HepG2 (cell line): Measurements from ENCODE around the gene UCN2. TPM values are rescaled to one million over a fixed set of nuclear protein-coding genes. Genes with fewer than 3 reads are reported as not detected.

Experiments used
- BRCA1 ChIP-seq: sonication (generic); formaldehyde crosslinking; IDR thresholded peaks from 2 replicates; pipeline ENCODE4 v1.4.0; 2020; ENCODE audit warnings: missing genetic modification reagents
- HOXA9 ChIP-seq: sonication (generic); formaldehyde crosslinking; IDR thresholded peaks from 2 replicates; pipeline ENCODE4 v1.8.1; 2022; ENCODE audit warnings: missing genetic modification reagents, mild to moderate bottlenecking, moderate library complexity, borderline replicate concordance
- IRF2 ChIP-seq: IDR thresholded peaks from 2 replicates; pipeline ENCODE4 v1.6.1; 2018; ENCODE audit warnings: missing genetic modification reagents, missing compliant biosample characterization
- KLF9 ChIP-seq: IDR thresholded peaks from 2 replicates; pipeline ENCODE4 v1.6.1; 2016; ENCODE audit warnings: low read depth
- MTERF4 ChIP-seq: sonication (generic); formaldehyde crosslinking; IDR thresholded peaks from 2 replicates; pipeline ENCODE4 v1.8.0; 2023; ENCODE audit warnings: mild to moderate bottlenecking, missing genetic modification reagents
- NFE2L2 ChIP-seq: fragments of 150-350 bp; IDR thresholded peaks from 2 replicates; pipeline ENCODE4 v1.6.1; 2014; ENCODE audit warnings: low read length
- TEF ChIP-seq: sonication (generic); formaldehyde crosslinking; IDR thresholded peaks from 2 replicates; pipeline ENCODE4 v1.5.0; 2020; ENCODE audit warnings: missing genetic modification reagents
- ZBTB20 ChIP-seq: sonication (generic); formaldehyde crosslinking; IDR thresholded peaks from 2 replicates; pipeline ENCODE4 v1.8.1; 2023; ENCODE audit warnings: missing genetic modification reagents, low read depth, mild to moderate bottlenecking, borderline replicate concordance
- ZMAT5 ChIP-seq: sonication (generic); formaldehyde crosslinking; IDR thresholded peaks from 2 replicates; pipeline ENCODE4 v1.5.0; 2020; ENCODE audit warnings: mild to moderate bottlenecking, low read depth, missing genetic modification reagents, borderline replicate concordance
- ZNF18 ChIP-seq: sonication (generic); formaldehyde crosslinking; IDR thresholded peaks from 2 replicates; pipeline ENCODE4 v1.8.0; 2022; ENCODE audit warnings: mild to moderate bottlenecking, missing genetic modification reagents; ENCODE audit not compliant: insufficient replicate concordance
- ZNF580 ChIP-seq: IDR thresholded peaks from 2 replicates; pipeline ENCODE4 v1.6.1; 2016; ENCODE audit warnings: low read depth, borderline replicate concordance
- ZNF646 ChIP-seq: sonication (generic); formaldehyde crosslinking; IDR thresholded peaks from 2 replicates; pipeline ENCODE4 v1.9.0; 2021; ENCODE audit warnings: mild to moderate bottlenecking, missing genetic modification reagents
- ZNF674 ChIP-seq: sonication (generic); formaldehyde crosslinking; IDR thresholded peaks from 2 replicates; pipeline ENCODE4 v1.5.0; 2020; ENCODE audit warnings: low read depth, mild to moderate bottlenecking, missing genetic modification reagents
- ZSCAN21 ChIP-seq: sonication (generic); formaldehyde crosslinking; IDR thresholded peaks from 2 replicates; pipeline ENCODE4 v1.8.0; 2022; ENCODE audit warnings: mild to moderate bottlenecking, missing genetic modification reagents, moderate library complexity, borderline replicate concordance
- polyA plus RNA-seq, 8 experiments: library from polyadenylated mRNA; depleted of rRNA in 3 of 8; stranded (reverse) in 7 of 8; unstranded in 1 of 8; fragments of >200 nt; fragmentation: Illumina TruSeq in 4 of 8; extraction: Trizol in 4 of 8; gene quantifications; 2 replicates each; pipeline versions ENCODE4 v1.2.1 to v1.2.3, GENCODE V29; 2011 to 2016; ENCODE audit warnings: low read depth in 4 of 8, missing spikeins in 1 of 8, mixed read lengths in 1 of 8; ENCODE audit not compliant: insufficient read depth in 1 of 8
- total RNA-seq, 5 experiments: library from RNA; depleted of rRNA; stranded (reverse); fragments of >200 nt; fragmentation: Illumina TruSeq; extraction: Trizol; gene quantifications; 2 replicates each; pipeline ENCODE4 v1.2.3, GENCODE V29; 2016; ENCODE audit warnings: low read depth in 1 of 5

UCN2 gene
- total and polyA plus RNA-seq, 2 of the 13 experiments (the other 11 are each of a cell fraction or from before 2014, with no cell fraction given) = 0.07 to 1.5 TPM

- TF ChIP-seq ZNF646 (no peak), IRF2 (CRISPR knock-in tag) (no peak), MTERF4 (CRISPR knock-in tag) (no peak), TEF (CRISPR knock-in tag) (no peak), HOXA9 (CRISPR knock-in tag) (no peak), ZSCAN21 (CRISPR knock-in tag) (no peak), ZMAT5 (no peak), ZBTB20 (no peak; the same call in 1 of the 2 replicates), ZNF18 (CRISPR knock-in tag) (peak; percentile 76), BRCA1 (CRISPR knock-in tag) (no peak), ZNF580 (CRISPR knock-in tag) (0 out of 2 replicates have a peak, but pooled peaks have one; percentile 29), KLF9 (no peak), NFE2L2 (no peak), ZNF674 (CRISPR knock-in tag) (no peak)
These were observed 7.4 kb downstream of the UCN2 start (continued) for GRCh38 chr3:48555949-48556795.
